Smooth muscle cell of the pulmonary artery (primary cell): Measurements from ENCODE around the gene TRAK1. TPM values are rescaled to one million over a fixed set of nuclear protein-coding genes. Genes with fewer than 3 reads are reported as not detected.

Experiments used
- total RNA-seq: library from RNA; depleted of rRNA; stranded (reverse); fragments of >200 nt; gene quantifications from 2 replicates; pipeline ENCODE4 v1.2.3, GENCODE V29; 2014

The TRAK1 gene, protein sequence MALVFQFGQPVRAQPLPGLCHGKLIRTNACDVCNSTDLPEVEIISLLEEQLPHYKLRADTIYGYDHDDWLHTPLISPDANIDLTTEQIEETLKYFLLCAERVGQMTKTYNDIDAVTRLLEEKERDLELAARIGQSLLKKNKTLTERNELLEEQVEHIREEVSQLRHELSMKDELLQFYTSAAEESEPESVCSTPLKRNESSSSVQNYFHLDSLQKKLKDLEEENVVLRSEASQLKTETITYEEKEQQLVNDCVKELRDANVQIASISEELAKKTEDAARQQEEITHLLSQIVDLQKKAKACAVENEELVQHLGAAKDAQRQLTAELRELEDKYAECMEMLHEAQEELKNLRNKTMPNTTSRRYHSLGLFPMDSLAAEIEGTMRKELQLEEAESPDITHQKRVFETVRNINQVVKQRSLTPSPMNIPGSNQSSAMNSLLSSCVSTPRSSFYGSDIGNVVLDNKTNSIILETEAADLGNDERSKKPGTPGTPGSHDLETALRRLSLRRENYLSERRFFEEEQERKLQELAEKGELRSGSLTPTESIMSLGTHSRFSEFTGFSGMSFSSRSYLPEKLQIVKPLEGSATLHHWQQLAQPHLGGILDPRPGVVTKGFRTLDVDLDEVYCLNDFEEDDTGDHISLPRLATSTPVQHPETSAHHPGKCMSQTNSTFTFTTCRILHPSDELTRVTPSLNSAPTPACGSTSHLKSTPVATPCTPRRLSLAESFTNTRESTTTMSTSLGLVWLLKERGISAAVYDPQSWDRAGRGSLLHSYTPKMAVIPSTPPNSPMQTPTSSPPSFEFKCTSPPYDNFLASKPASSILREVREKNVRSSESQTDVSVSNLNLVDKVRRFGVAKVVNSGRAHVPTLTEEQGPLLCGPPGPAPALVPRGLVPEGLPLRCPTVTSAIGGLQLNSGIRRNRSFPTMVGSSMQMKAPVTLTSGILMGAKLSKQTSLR
- 45.0 and 48.8 TPM in 2 replicates for total RNA-seq

DNA sequence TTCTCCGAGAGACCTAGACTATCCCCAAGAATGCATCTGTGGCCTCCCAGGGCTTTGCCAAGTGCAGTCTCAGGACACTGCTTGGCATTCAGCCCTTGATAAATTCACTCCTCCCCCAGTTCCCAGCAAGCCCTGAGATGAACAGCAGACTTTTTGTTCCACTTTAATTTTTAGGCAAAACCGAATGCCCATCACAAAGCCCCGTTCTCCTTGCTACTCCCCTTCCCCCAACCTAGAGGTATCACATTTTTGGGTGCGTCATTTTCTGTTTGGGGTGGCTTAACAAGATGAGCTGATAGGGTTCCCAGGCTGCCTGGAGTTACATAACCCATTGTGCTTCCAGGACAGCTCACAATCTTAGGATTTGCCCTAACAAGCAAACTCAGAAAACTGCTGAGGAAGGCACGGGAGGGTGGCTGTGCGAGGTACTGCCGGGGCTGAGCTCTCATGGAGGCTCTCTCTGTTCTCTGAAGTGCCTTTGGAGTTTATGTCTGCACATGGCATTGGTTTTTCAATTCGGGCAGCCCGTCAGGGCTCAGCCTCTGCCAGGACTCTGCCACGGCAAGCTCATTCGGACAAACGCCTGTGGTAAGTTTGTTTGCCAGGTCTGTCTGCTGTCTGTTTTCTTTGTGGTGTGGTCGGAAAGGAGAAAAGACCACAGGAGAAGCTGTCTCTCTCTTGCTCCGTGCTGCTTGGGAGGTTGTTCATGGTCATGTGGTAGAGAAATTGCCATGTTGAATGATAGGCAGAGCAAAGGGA, at the start of gene TRAK1:
Gene TRAK1 (plus strand): TSS at position 385 of the 759 bp plus-strand sequence. CDS start 113 bp downstream, at position 498.

DNA sequence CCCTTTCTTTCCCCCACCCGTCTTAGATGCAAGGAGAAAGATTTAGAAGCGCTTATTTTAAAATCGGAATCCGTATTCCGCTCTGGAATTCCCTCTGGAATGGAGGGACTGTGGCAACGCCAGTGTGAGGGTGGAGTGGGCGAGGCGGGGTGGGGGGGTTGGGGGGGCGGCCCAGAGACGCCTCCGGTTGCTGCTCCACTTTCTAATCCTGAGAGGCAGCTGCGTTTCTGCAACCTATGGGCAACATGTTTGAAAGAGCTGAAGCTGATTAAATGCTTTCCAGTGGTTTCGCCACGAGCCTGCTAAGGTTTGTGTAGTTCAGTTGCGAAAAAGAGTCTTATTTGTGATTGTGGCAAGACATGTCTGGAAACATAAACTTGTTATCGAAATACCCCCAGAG, 174.9 kb downstream of the TRAK1 start, which contains the start of gene CCK:
Gene CCK (minus strand): TSS at position 101 of the 400 bp plus-strand sequence. CDS start 2,555 bp downstream, outside the sequence.

Other genes starting within 250 kb of the TRAK1 start
- 8.9 and 11.3 TPM in 2 replicates for gene ULK4, start 129.3 kb upstream of the TRAK1 start, total RNA-seq
- 0.13 and 0.36 TPM in 2 replicates for gene CCK, start 174.8 kb downstream of the TRAK1 start, total RNA-seq